Measurements from ENCODE around the gene STT3A.

DNA sequence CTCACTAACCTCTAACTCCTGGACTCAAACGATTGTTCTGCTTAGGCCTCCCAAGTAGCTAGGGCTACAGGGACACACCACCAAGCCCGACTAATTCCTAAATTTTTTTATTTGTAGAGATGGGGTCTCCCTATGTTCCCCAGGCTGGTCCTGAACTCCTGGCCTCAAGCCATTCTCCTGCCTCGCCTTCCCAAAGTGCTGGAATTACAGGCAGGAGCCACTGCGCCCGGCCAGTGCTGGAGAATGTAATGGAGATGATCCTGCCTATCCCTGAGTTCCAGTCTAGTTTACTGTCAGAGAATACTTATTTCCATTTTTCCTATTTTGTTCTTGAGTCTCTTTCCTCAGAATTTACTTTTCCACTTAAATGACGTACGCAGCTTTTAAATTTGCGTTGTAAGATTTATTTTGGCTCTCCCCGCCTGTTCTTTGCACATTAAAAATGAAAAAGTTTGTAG, 32.1 kb downstream of the STT3A start, which contains the start of gene CHEK1:
- no peak for TF ChIP-seq CTCF (IDR thresholded peaks at IDR 0.05)
- TF ChIP-seq POLR2A (IDR thresholded peaks at IDR 0.05) = no peak

All from heart left ventricle (tissue), 13 donors.